ENCODE measurements around the gene NOL4L.

DNA sequence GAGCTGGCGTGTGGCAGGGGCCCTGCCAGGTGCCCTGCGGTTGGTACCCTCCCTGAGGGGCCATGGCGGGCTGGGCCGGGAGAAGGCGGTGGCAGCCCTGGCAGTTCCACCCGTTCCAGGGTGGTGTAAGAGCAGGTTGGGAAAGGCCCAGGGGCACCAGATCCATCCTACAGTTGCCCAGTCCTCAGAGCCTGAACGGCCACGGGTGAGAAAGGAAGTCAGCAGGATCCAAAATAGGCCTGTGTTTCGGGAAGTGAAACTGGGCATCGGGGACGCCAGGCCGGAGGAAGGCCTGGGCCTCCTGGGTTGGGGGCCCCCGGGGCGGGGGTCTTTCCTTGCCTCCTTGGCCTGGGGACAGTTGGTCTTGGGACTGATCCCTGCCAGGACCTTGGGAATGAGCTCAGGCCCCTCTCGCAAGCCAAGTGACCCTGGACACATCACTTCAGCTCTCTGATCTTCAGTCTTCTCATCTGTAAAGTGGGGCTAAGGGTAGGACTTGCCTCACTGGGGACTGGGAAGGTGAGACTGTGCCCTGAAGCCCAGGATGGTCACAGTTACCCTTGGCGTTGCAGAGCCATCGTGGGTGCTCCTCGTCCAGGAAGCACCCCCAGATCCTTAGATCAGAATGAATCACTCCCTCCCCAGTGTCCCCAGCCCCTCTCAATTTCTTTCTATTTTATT, 18.1 kb upstream of the NOL4L start:
- TF ChIP-seq POLR2AphosphoS5 (IDR thresholded peaks at IDR 0.05; ENCODE audit: borderline replicate concordance, low read depth, low read length) (no peak), EZH2 (IDR thresholded peaks at IDR 0.05) (no peak)
